ENCODE data around the gene WDR62. TPM values are rescaled to one million over a fixed set of nuclear protein-coding genes. Genes with fewer than 3 reads are reported as not detected.

WDR62 gene
- 10 to 100 TPM; 24.9 to 27.8 TPM for total RNA-seq

DNA sequence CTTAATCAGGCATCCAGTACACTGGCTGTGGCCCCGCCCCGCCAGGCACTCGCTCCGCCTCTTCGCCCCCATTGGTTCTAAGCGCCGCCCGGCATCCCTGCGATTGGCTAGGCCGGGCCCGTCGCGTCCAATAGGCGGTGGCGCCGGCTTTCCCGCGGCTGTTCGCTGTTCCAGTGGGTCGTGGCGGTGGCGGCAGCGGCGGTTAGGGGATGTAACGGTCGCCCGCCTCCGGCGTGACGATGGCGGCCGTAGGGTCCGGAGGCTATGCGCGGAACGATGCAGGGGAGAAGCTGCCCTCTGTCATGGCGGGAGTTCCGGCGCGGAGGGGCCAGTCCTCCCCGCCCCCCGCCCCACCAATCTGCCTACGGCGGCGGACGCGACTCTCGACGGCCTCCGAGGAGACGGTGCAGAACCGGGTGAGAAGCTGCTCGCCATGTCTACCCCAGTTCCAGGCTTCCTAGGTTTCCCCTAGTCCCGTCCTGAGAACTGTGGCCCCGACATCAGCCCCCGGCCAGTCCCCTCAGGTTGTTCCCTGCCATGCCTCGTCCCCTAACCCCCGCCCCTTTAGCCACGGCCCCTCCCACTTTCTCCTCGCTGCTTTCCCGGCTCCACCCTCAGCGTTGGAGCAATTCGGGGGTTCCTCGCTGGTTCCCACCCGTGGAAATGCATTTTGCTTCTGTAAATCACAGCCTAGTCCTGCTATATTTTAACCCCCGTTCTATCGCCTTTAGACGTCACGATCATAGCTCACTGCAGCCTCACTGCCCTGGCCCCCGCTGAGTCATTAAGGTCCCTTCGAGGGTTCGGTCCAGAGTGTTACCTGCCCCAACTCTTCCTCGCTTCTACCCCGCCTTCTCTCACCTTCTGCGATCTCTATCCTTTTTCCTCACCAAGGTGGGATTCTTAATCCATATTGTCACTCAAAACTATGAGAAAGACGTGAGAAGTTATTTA lies at the start of gene WDR62:
Gene WDR62 (plus strand): TSS at position 165 of the 954 bp plus-strand sequence. CDS start 75 bp downstream, at position 240.
- peak; percentile 97 for DNase-seq
- peak; percentile 74 for ATAC-seq (ENCODE audit: low read depth)
- Mint-ChIP-seq H3K4me1 (peaks cover 26% of the 10 kb centered on the region), H3K9me3 (no peaks in the 10 kb centered on the region), H3K27ac (peak within 1 kb of the TSS; percentile 98), H3K4me3 (peak within 1 kb of the TSS; percentile 100), H3K27me3 (no peaks in the 10 kb centered on the region), H3K36me3 (peaks cover 16% of the 10 kb centered on the region)
- POLR2A ChIA-PET: interaction anchor here (0.9 to 2.6 kb wide), 13 partner anchors 12 to 411 kb away, joined by 3 to 16 read pairs (median 4); partner anchors contain the start of genes ALKBH6, POLR2I, SDHAF1 and SYNE4

DNA sequence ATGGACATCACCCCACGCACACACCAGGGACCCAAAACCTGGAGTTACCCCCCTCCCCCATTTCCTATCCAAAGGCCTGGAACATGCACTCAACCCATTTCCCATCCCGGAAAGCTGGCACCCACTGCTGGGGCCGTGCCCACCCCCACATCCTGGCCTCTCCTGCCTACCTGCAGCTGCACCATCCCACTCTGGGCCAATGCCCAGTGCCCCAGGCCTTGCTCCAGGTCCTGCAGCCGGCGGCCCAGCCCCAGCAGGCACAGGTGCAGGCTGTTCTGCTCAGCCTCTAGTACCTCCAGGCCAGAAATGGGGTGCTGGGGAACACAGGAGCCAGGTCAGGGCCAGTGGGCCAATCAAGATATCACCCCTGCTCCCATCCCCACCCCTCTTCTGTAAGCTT lies 47.7 kb upstream of the WDR62 start:
- POLR2A ChIA-PET: no interaction called here

DNA sequence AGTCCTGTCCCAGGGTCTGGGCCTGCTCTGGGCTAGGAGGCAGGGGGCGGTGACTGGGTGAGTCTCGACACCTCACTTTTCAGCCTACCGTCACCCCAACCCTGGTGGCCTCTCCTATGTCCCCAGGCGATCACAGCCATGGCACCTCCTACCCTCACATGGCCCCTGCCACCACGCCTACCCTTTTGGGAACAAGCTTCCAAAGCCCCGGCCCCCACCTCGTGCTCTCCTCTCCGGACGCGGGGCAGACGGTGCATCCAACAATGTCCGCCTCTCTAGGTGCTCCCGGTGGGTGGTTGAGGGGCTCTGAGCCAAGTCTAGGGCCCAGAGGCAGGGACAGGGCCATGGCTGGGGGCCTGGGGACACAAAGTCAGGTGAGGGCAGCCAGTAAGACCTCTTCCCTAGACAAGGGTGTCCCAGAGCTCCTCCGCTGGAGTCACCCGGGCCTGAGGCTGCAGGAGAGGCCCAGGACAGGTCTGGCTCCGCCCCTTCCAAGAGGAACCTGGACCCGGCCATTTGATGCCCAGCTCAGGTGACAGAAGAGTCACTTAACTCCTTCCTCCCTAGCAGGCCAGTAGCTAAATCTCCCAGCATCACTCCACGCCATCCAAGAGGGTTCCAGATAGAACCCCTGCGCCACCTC lies 46.2 kb upstream of the WDR62 start, which contains the start of gene SYNE4:
Gene SYNE4 (minus strand): TSS at position 478 of the 643 bp plus-strand sequence. CDS start 132 bp downstream, at position 346.
- Mint-ChIP-seq H3K36me3 (peaks cover 9% of the 10 kb centered on the region), H3K9me3 (no peaks in the 10 kb centered on the region), H3K4me1 (peaks cover 24% of the 10 kb centered on the region), H3K4me3 (peak within 1 kb of the TSS; percentile 58), H3K27ac (peak within 1 kb of the TSS; percentile 46), H3K27me3 (peaks cover 1% of the 10 kb centered on the region)
- POLR2A ChIA-PET: interaction anchor here (0.6 to 1.2 kb wide), 3 partner anchors 13 to 50 kb away, joined by 4 to 5 read pairs (median 4); partner anchors contain the start of gene THAP8
- ATAC-seq (ENCODE audit: low read depth) (no peak), DNase-seq (no peak)

More for the DNA sequence above, 47.7 kb upstream of the WDR62 start:
- Mint-ChIP-seq H3K27me3 (peaks cover 1% of the 10 kb centered on the region), H3K27ac (no peak overlapping the region), H3K9me3 (no peaks in the 10 kb centered on the region), H3K4me3 (no peak overlapping the region), H3K36me3 (peaks cover 14% of the 10 kb centered on the region), H3K4me1 (peaks cover 20% of the 10 kb centered on the region)
- ATAC-seq (ENCODE audit: low read depth) (no peak), DNase-seq (no peak)

DNA sequence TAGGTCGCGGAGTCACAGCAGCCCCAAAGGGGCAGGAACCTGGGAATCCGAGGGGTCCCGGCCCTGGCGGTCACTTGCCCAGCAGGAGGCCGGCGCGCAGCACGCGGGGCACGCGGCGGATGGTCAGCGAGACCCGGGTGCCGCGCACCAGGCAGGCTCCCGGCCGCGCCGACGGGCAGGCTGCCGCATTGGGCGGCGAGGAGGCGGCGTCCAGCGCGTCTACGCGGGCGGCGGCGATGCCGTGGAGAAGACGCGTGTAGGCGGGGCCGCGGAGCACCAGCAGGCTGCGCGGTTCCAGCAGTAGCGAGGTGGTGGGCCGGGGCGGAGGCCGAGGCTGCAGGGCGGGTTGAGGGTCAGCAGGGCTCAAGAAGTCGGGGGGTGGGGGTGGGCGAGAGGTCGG lies 45.5 kb upstream of the WDR62 start:
- POLR2A ChIA-PET: interaction anchor here (0.7 to 1.2 kb wide), 2 partner anchors 14 to 45 kb away, joined by 4 read pairs; partner anchors contain the start of gene THAP8
- peaks cover 1% of the 10 kb centered on the region for H3K27me3 Mint-ChIP-seq
- peak; percentile 17 for ATAC-seq (ENCODE audit: low read depth)
- peak overlapping the region; percentile 46 for H3K27ac Mint-ChIP-seq
- no peaks in the 10 kb centered on the region for H3K9me3 Mint-ChIP-seq
- H3K4me3 Mint-ChIP-seq: peak overlapping the region; percentile 58
- H3K4me1 Mint-ChIP-seq: peaks cover 25% of the 10 kb centered on the region
- peaks cover 9% of the 10 kb centered on the region for H3K36me3 Mint-ChIP-seq
- DNase-seq: peak; percentile 70

DNA sequence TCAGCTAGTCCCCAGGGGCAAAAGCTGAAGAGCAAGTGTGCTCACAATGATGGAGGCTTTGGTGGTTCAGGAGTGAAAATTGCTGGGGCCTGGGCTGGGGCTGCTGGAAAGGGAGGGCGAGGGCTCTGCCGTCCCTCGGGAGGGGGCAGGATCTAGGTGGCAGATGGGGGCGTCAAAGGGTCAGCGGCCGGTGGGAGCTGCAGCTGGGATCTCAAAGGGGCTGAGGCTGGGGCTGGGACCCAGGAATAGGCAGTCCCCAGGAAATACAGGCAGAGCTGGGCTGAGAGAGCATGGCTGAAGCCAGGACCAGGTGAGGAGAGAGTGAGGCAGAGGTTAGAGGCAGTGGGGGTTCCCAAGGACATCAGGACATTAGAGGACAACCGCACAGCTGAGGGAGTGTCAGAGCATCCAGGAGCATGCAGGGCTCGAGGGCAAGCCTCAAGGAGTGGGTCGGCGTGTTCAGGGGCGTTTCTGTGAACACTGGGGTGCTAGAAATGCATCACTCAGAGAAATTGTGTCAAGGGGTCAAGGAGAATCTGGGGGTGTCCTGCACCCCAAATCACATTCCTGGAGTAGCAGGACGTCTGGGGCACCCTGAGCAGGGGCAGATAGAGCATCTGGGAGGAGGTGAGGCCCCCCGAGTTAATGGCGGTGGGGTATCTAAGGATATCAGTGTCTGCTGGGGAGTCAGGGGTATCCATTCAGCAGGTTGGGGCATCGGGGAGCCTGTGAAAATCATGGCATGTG lies 44.9 kb upstream of the WDR62 start:
- Mint-ChIP-seq H3K36me3 (peaks cover 9% of the 10 kb centered on the region), H3K27ac (peak overlapping the region; percentile 46), H3K27me3 (peaks cover 1% of the 10 kb centered on the region), H3K4me1 (peaks cover 29% of the 10 kb centered on the region), H3K9me3 (no peaks in the 10 kb centered on the region), H3K4me3 (peak overlapping the region; percentile 56)
- no peak for ATAC-seq (ENCODE audit: low read depth)
- no peak for DNase-seq
- POLR2A ChIA-PET: interaction anchor here (0.6 to 1.2 kb wide), 2 partner anchors 44 kb away, joined by 4 read pairs; partner anchors contain the start of gene THAP8

DNA sequence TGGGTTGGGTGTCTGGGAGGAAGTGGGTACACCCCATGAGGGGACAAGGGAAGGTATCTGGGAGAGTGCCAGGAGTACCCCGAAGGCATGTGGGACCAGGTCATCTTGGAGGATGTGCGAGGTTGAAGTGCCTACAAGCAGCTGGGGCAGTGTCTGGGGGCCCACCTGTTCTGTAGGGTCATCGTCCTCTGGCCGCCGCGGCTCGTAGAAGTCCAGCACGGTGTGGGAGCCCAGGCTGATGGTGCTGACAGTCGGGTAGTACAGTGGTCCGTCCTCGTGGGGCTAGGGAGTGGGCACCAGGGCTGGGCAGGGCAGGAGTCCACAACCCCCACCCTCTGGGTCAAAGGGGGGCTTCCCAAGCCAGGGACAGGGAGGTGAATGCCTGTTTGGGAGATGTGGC lies 44.3 kb upstream of the WDR62 start:
- POLR2A ChIA-PET: interaction anchor here (1.1 kb wide), 1 partner anchor 265 kb away, joined by 3 read pairs; the partner anchor contains the start of genes PSENEN and U2AF1L4
- H3K4me3 Mint-ChIP-seq: no peak overlapping the region
- H3K4me1 Mint-ChIP-seq: peaks cover 35% of the 10 kb centered on the region
- H3K9me3 Mint-ChIP-seq: no peaks in the 10 kb centered on the region
- ATAC-seq (ENCODE audit: low read depth): no peak
- peaks cover 1% of the 10 kb centered on the region for H3K27me3 Mint-ChIP-seq
- DNase-seq: no peak
- H3K27ac Mint-ChIP-seq: no peak overlapping the region
- peaks cover 9% of the 10 kb centered on the region for H3K36me3 Mint-ChIP-seq

DNA sequence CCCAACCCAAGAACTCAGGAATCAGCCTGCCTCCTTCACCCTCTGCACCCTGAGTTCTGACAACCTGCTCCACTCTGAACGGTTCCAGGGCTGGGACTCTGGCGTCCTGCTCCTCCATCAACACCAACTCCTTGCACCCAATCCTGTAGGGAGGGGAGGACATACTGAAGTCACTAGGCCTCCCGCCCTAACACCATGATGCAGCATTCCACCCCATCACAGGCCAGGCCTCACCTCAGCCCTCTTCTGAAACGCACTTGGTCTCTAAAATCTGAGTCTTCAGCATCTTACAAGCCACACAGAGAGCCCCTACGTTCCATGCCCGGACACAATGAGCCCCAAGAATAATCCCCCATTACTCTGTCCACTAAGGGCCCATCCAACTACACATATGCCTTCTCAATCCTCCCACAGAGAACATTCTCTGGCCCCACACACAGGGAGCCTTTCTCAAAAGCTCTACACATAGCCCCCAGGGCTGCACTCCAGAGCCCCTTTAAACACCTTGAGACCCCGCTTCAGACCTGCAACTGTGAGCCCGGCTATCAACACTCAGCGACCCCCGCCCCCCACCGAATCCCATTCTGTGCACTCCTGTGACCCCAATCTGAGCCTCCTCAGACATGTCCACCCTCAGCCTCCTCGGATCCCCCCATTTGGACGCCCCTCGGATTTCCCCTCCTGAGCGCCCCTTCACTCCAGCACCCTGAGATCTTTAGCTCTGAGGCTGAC lies 41.3 kb upstream of the WDR62 start:
- no peaks in the 10 kb centered on the region for H3K27me3 Mint-ChIP-seq
- no peak for DNase-seq

DNA sequence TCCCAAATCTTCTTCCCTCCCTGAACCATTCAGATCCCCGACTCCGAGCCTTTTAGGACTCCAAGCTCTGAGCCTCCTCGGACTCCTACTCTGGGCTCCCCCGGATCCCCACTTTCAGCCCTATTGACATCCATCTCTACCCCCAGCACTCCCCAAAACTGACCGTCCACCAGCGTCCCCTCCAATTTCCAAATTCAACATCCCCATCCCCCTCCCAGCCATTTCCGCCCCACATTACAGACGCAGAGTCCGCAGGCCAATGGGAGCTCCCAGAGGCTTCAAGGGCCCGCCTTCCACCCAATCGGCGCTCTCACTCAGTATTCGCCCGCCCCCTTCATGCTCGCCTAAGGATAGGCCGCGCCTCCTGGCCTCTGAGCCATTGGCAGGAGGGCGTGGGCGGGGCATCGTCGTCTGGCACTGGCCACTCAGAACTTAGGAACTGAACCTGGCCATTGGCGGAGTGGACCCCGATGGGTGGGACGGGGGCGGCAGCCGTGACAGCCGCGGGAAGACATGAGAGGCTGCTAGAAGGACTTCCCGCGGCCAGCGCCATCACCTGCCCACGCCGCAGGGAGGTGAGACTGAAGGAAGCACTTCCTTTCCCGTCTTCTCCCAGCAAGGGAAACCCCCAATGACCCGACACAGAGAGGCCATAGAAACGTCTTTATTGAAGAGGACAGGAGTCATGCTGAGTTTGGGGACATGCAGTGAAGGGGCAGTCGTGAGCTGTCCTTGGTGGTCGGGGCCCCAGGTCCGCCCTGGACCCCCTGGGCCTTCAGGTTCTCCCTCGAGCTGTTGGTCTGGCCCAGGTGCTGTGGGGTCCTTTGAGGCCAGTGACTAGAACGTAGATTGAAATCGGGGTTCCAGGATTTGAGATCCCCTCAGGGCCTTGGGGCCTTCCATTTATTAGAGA lies 40.4 kb upstream of the WDR62 start, which contains the start of gene ALKBH6:
Gene ALKBH6 (minus strand): TSS at position 202 of the 913 bp plus-strand sequence. CDS start 816 bp downstream, outside the sequence.
- peaks cover 13% of the 10 kb centered on the region for H3K36me3 Mint-ChIP-seq
- no peaks in the 10 kb centered on the region for H3K9me3 Mint-ChIP-seq
- H3K27me3 Mint-ChIP-seq: no peaks in the 10 kb centered on the region
- POLR2A ChIA-PET: interaction anchor here (0.6 to 2.8 kb wide), 14 partner anchors 9 to 132 kb away, joined by 3 to 11 read pairs (median 4); partner anchors contain the start of genes POLR2I, TBCB, THAP8 and WDR62
- ATAC-seq (ENCODE audit: low read depth): peak; percentile 97
- H3K4me3 Mint-ChIP-seq: peak within 1 kb of the TSS; percentile 92
- peak within 1 kb of the TSS; percentile 93 for H3K27ac Mint-ChIP-seq
- peak; percentile 98 for DNase-seq
- peaks cover 35% of the 10 kb centered on the region for H3K4me1 Mint-ChIP-seq

More for the DNA sequence above, 41.3 kb upstream of the WDR62 start:
- H3K9me3 Mint-ChIP-seq: no peaks in the 10 kb centered on the region
- peaks cover 13% of the 10 kb centered on the region for H3K36me3 Mint-ChIP-seq
- H3K4me1 Mint-ChIP-seq: peaks cover 39% of the 10 kb centered on the region
- POLR2A ChIA-PET: interaction anchor here (1.0 to 2.8 kb wide), 8 partner anchors 16 to 131 kb away, joined by 3 to 11 read pairs (median 4); partner anchors contain the start of genes POLR2I, TBCB, THAP8 and WDR62
- peak overlapping the region; percentile 93 for H3K27ac Mint-ChIP-seq
- no peak for ATAC-seq (ENCODE audit: low read depth)
- peak overlapping the region; percentile 92 for H3K4me3 Mint-ChIP-seq

DNA sequence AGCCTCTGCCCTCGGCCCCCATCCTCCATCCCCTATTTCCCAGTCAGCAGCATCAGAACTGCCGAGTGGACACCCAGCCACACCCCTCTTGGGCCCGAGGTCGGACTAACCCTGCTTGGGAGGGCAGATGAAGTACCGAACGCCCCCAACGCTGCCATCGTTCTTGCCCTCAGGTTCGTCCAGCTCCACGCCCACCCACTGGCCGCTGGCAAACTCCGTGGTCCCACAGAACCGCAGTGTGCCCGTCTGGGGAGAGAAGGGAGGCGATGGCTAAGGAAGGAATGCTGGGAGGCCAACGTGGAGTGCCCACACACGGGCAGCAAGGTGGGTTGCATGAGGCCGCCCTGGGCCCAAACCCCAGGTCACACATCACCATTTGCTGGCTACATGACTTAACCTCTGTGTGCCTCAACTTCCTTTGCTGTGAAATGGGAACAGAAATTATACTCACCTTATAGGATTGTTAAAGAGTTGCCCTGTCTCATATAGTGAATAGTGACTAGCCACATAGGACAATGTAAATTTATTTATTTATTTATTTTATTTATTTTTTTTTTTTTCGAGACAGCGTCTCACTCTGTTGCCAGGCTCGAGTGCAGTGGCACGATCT lies 35.5 kb upstream of the WDR62 start:
- Mint-ChIP-seq H3K4me3 (no peak overlapping the region), H3K27ac (no peak overlapping the region), H3K36me3 (peaks cover 12% of the 10 kb centered on the region), H3K9me3 (no peaks in the 10 kb centered on the region), H3K27me3 (no peaks in the 10 kb centered on the region), H3K4me1 (peaks cover 17% of the 10 kb centered on the region)
- DNase-seq (no peak), ATAC-seq (ENCODE audit: low read depth) (no peak)
- POLR2A ChIA-PET: interaction anchor here (0.7 kb wide), 1 partner anchor 30 kb away, joined by 4 read pairs; no protein-coding TSS in a partner anchor

DNA sequence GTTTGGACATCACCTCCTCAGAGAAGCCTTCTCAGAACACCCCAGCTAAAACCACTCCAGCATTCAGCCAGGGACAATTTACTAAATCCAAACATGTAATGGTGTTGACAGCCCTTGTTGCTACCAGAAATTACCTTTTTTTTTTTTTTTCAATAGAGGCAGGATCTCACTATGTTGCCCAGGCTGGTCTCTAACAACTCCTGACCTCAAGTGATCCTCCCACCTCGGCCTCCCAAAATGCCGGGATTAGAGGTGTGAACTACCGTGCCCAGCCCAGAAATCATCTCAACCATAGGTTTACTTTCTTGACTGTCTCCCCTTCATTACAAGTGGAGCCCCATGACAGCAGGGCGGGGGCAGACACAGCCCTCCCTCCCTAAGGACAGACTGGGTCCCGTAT lies 31.3 kb upstream of the WDR62 start:
- DNase-seq (no peak), ATAC-seq (ENCODE audit: low read depth) (no peak)
- no peaks in the 10 kb centered on the region for H3K9me3 Mint-ChIP-seq
- POLR2A ChIA-PET: no interaction called here
- no peaks in the 10 kb centered on the region for H3K27me3 Mint-ChIP-seq
- no peak overlapping the region for H3K27ac Mint-ChIP-seq
- no peak overlapping the region for H3K4me3 Mint-ChIP-seq
- peaks cover 8% of the 10 kb centered on the region for H3K36me3 Mint-ChIP-seq
- H3K4me1 Mint-ChIP-seq: no peaks in the 10 kb centered on the region

DNA sequence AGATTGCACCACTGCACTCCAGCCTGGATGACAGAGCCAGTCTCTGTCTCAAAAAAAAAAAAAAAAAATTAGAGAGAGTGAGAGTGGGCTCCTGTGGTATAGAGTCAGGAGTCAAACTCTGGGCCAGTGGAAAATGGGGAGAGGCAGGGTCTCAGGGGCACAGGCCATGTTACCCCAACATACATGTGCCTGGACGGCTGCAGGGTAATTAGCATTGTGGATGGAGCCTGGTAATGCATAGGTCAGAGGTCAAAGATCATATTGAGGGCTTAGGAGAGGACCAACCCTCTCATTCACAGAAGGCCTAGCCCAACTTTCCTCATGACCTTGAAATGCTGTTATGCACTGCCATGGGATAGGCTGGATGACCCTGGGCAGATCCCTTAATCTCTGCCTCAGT lies 29.2 kb upstream of the WDR62 start:
- peaks cover 13% of the 10 kb centered on the region for H3K36me3 Mint-ChIP-seq
- ATAC-seq (ENCODE audit: low read depth) (no peak), DNase-seq (no peak)
- H3K27me3 Mint-ChIP-seq: no peaks in the 10 kb centered on the region
- H3K4me1 Mint-ChIP-seq: no peaks in the 10 kb centered on the region
- H3K27ac Mint-ChIP-seq: no peak overlapping the region
- POLR2A ChIA-PET: no interaction called here
- no peaks in the 10 kb centered on the region for H3K9me3 Mint-ChIP-seq
- H3K4me3 Mint-ChIP-seq: no peak overlapping the region

Measured in activated naive CD8-positive, alpha-beta T cell treated with anti-CD3 and anti-CD28 coated beads, Interleukin-2, amount 10 ng/mL, durations not matched to agents 7 days and 5 days (primary cell).